Stimulated activated CD8-positive, alpha-beta memory T cell treated with anti-CD3 and anti-CD28 coated beads, Interleukin-7, amount 100 ng/mL, for 48 hours (primary cell): ENCODE data around the gene COL24A1.

Source experiments
- DNase-seq, 2 donors: peaks; one replicate each; pipeline ENCODE4 v3.0.0-alpha.2; 2020; ENCODE audit warnings: low read depth in 1 of 2; ENCODE audit errors: extremely low read depth in 1 of 2

COL24A1 gene

DNA sequence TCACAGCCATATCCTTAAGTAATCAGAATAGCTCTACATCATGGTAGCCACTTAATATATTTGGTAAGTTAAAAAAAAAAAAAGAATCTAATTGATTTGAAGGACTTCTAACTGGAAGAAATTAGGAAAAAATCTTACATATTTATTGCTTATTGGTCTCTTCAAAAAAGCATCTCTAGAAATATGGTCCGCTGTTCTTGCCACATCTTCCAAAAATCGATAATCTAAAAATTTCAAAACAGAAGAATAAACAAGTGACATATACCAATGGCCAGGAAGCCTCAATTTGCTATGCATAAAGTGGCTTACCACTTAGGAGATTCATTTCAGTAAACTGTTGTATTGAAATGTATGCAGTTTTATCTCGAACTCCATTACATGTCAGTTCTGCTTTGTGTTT is 450.6 kb downstream of the COL24A1 start:
- DNase-seq = no peak

- DNase-seq = no peak
These were observed 456.1 kb downstream of the COL24A1 start for GRCh38 chr1:85700422-85700821.

GRCh38 chr1:85697895-85698294 is 458.7 kb downstream of the COL24A1 start:
- DNase-seq = no peak

- DNase-seq = no peak
These were observed 463.8 kb downstream of the COL24A1 start for GRCh38 chr1:85692730-85693314.

DNA sequence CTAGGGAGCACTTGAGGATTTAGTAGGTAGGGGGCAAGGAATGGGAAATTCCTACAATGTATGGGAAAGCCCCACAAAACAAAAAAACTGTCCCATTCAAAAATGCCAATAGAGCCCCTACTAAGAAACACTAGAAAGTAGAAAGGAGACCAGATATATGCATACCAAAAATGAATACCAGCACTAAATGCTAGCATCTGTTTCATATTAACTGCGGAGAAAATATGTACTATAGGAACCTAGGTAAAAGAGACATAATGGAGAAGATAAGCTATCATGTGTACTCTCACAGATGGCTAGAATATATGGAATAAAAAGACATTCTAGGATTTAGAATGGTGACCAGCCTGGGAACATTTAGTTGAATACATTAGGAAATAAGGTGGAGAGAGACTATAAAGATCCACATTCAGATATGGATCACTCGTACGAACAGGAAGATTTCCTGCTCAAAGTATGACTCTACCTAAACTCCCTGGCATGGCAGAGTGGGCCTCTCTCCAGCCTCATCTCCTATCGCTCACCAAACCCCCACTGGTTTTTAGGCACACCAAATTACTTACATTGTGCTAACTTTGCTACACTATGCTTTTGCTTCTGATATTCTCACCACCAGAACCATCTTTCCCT is 466.7 kb downstream of the COL24A1 start:
- DNase-seq = no peak

GRCh38 chr1:85683292-85684025 is 473.1 kb downstream of the COL24A1 start:
- DNase-seq = no peak

GRCh38 chr1:85681087-85681486 is 475.5 kb downstream of the COL24A1 start:
- no peak for DNase-seq
